Activated T-helper 1 cell treated with anti-CD3 and anti-CD28 coated beads, Interleukin-12 subunit alpha, Interleukin-12 subunit beta, Interleukin-2, Interleukin-4 antibody, amounts not matched to agents 30 ng/mL and 10 ng/mL and 1 ng/mL, durations not matched to agents 14 hours and 24 hours and 36 hours (primary cell): ENCODE data around the gene CCND2. TPM values are rescaled to one million over a fixed set of nuclear protein-coding genes. Genes with fewer than 3 reads are reported as not detected.

ENCODE experiments used
- DNase-seq: peaks from one replicate; pipeline ENCODE4 v3.0.0; 2021; ENCODE audit warnings: low spot score
- H3K27ac Mint-ChIP-seq: one replicate; pipeline ENCODE4 v1.8.0; 2021; ENCODE audit warnings: mild to moderate bottlenecking, mixed read lengths
- H3K27me3 Mint-ChIP-seq: one replicate; pipeline ENCODE4 v1.8.0; 2022; ENCODE audit warnings: mild to moderate bottlenecking, moderate library complexity, mixed read lengths; ENCODE audit not compliant: insufficient read depth
- H3K36me3 Mint-ChIP-seq: one replicate; pipeline ENCODE4 v1.8.0; 2021; ENCODE audit warnings: low read depth, mixed read lengths
- H3K4me1 Mint-ChIP-seq: one replicate; pipeline ENCODE4 v1.8.0; 2021; ENCODE audit warnings: low read depth, mixed read lengths
- H3K4me3 Mint-ChIP-seq: one replicate; pipeline ENCODE4 v1.8.0; 2021; ENCODE audit warnings: mild to moderate bottlenecking, moderate library complexity, mixed read lengths
- H3K9me3 Mint-ChIP-seq: one replicate; pipeline ENCODE4 v1.8.0; 2021; ENCODE audit warnings: mixed read lengths
- intact Hi-C: fragments of 100-400 bp; cut with micrococcal nuclease; formaldehyde crosslinking; loops from one replicate; pipeline ENCODE4 v1.15.1; 2024
- total RNA-seq: library from RNA; stranded (reverse); gene quantifications from 2 replicates; pipeline ENCODE4 v1.2.3, GENCODE V29; 2022

Gene CCND2
- total RNA-seq, 1 donor from 2014 or later = 549 TPM

GRCh38 chr12:4282892-4283511 lies 9.4 kb downstream of the CCND2 start:
- intact Hi-C loops = no loop called here
- Mint-ChIP-seq H3K4me1 (peaks cover 92% of the 10 kb centered on the region), H3K27me3 (no peaks in the 10 kb centered on the region), H3K4me3 (peak overlapping the region; percentile 42), H3K9me3 (no peaks in the 10 kb centered on the region), H3K36me3 (peaks cover 87% of the 10 kb centered on the region), H3K27ac (peak overlapping the region; percentile 34)
- DNase-seq = no peak

- Mint-ChIP-seq H3K36me3 (peaks cover 87% of the 10 kb centered on the region), H3K4me1 (peaks cover 92% of the 10 kb centered on the region), H3K9me3 (no peaks in the 10 kb centered on the region), H3K4me3 (peak overlapping the region; percentile 42), H3K27ac (peak overlapping the region; percentile 74), H3K27me3 (no peaks in the 10 kb centered on the region)
- intact Hi-C loops = no loop called here
- no peak for DNase-seq
These were observed 10.1 kb downstream of the CCND2 start for GRCh38 chr12:4283512-4284255.

DNA sequence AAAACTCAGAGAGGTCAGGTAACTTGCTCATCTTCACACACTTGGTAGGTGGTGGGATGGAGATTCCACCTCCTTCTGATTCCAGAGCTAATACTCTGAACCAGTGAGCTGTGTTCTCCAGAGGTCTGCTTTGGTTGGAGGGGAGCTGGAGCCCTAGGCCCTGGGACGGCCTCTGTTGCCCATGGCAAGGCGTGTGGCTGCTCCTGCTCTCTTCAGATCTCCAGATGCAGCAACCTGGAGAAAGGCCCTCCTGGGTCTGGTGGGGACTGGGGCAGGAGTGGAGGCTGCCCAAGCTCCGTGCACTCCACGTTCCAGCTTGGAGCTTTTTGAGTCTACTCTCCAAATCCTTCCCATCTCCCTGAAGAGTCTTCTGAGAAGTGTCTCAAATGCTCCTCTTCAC lies 10.7 kb downstream of the CCND2 start:
- Mint-ChIP-seq H3K4me1 (peaks cover 92% of the 10 kb centered on the region), H3K36me3 (peaks cover 84% of the 10 kb centered on the region), H3K4me3 (no peak overlapping the region), H3K27ac (no peak overlapping the region), H3K27me3 (no peaks in the 10 kb centered on the region), H3K9me3 (no peaks in the 10 kb centered on the region)
- no peak for DNase-seq
- intact Hi-C loops = no loop called here

GRCh38 chr12:4285070-4285469 lies 11.5 kb downstream of the CCND2 start:
- Mint-ChIP-seq H3K27me3 (no peaks in the 10 kb centered on the region), H3K36me3 (peaks cover 79% of the 10 kb centered on the region), H3K27ac (no peak overlapping the region), H3K9me3 (no peaks in the 10 kb centered on the region), H3K4me3 (no peak overlapping the region), H3K4me1 (peaks cover 88% of the 10 kb centered on the region)
- intact Hi-C loops = no loop called here
- no peak for DNase-seq

GRCh38 chr12:4286228-4286627 lies 12.7 kb downstream of the CCND2 start:
- DNase-seq = no peak
- H3K4me3 Mint-ChIP-seq = no peak overlapping the region
- H3K9me3 Mint-ChIP-seq = no peaks in the 10 kb centered on the region
- peak overlapping the region; percentile 46 for H3K27ac Mint-ChIP-seq
- peaks cover 88% of the 10 kb centered on the region for H3K4me1 Mint-ChIP-seq
- no peaks in the 10 kb centered on the region for H3K27me3 Mint-ChIP-seq
- H3K36me3 Mint-ChIP-seq = peaks cover 78% of the 10 kb centered on the region
- intact Hi-C loops = no loop called here

DNA sequence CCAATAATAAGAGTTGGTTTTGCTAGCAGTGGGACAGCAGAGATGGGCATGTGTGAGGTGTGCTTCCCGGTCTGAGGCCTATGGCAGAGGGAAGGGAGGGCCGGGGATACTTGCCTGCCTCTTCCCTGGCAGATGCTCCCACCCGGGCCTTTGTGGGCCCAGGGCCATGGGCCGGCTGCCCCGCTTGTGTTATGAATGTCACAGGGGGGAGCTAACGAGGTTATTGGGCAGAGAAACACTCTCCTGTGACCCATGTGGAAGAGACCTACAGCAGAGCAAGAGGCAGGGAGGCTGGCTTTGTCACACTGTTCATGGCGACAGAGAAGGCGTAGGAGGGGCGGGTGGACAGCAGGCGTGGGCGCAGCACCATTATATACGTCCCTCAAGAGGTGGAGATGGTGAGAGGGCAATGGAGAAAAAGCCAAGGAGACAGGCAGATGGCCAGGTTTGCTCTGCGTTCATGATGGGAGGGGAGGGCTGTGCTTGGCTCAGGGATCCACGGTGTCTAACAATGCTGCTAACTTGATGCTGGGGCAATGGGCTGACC lies 13.3 kb downstream of the CCND2 start:
- Mint-ChIP-seq H3K9me3 (no peaks in the 10 kb centered on the region), H3K27me3 (no peaks in the 10 kb centered on the region), H3K4me3 (no peak overlapping the region), H3K27ac (no peak overlapping the region), H3K36me3 (peaks cover 79% of the 10 kb centered on the region), H3K4me1 (peaks cover 89% of the 10 kb centered on the region)
- no peak for DNase-seq
- intact Hi-C loops = no loop called here

DNA sequence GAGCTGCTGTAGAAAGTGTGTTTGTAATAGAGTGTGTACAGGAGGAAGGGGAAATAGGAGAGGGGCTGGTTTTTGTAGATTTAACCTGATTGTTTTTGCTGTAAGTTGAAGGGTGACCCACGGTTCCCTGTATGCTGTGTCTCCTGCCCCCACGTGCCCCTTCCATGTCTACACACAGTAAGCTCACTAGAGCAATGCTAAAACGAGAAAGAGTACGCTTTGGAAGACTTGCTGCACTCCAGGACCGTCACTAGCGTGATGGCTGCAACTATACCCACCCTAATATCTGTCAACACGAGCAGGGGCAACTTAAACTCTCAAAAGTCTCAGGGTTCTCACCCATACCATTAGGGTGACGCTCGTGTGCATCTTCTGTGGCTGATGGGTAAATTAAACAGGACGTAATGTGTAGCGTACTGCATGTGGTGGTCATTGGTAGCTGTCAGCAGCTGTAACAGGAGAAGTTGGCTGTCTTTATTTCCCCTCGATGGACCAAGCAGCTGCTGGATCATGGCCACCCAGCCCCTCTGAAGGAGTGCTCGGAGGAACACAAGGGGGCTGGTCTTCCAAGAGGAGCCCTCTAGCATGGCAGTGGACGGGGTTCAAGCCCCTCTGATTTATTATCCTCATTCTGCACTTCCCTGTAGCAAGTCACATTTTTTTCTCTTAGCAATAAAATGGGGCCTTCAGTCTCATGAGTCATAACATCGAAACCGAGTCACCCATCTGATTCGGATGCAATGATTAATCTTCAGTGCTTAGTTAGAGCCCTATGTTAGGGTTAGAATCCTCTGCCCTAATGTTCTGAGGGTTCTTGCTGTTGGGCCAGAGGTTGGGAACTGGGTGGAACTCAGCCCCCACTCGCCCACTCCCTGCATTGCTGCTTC lies 14.0 kb downstream of the CCND2 start:
- Mint-ChIP-seq H3K4me3 (peak overlapping the region; percentile 13), H3K4me1 (peaks cover 90% of the 10 kb centered on the region), H3K36me3 (peaks cover 77% of the 10 kb centered on the region), H3K27ac (peak overlapping the region; percentile 73), H3K27me3 (no peaks in the 10 kb centered on the region), H3K9me3 (no peaks in the 10 kb centered on the region)
- no peak for DNase-seq
- intact Hi-C loops = no loop called here

DNA sequence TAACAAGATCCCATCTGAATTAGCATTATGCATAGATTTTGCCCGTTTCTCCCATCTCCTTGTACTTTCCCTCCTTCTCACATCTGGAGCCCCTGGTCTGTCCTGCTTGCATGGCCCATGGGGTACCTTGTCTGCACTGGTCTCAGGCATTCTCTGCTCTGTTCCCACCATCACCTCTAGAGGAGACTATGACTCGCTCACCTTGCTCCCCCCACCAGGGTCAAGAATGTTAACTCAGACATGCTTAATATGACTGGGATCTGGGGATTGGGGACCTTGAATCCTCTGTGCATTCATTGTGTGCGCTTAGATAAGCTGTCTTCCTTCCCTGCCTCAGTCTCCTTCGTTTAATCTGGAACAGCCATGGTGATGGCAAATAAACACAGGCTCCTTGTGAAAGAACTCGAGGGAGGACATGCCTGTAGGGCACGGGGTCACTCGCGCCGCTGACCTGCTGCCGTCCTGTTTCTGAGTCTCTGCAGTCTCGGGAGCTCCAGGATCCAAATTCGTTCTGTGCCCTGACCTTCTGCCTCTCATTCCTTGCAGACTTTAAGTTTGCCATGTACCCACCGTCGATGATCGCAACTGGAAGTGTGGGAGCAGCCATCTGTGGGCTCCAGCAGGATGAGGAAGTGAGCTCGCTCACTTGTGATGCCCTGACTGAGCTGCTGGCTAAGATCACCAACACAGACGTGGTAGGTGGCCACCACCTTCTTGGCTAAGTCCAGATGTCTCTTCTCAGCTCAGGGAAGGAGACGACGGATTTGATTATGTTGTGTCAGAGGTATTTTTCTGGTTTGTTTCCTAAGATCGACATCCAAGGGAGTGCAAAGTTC lies 15.0 kb downstream of the CCND2 start:
- Mint-ChIP-seq H3K4me1 (peaks cover 90% of the 10 kb centered on the region), H3K9me3 (no peaks in the 10 kb centered on the region), H3K27ac (peak overlapping the region; percentile 77), H3K27me3 (no peaks in the 10 kb centered on the region), H3K36me3 (peaks cover 79% of the 10 kb centered on the region), H3K4me3 (no peak overlapping the region)
- intact Hi-C loops = no loop called here
- DNase-seq = no peak

GRCh38 chr12:4289231-4289878 lies 15.8 kb downstream of the CCND2 start:
- H3K27ac Mint-ChIP-seq = no peak overlapping the region
- H3K27me3 Mint-ChIP-seq = no peaks in the 10 kb centered on the region
- H3K4me1 Mint-ChIP-seq = peaks cover 89% of the 10 kb centered on the region
- intact Hi-C loops = no loop called here
- no peak for DNase-seq
- H3K4me3 Mint-ChIP-seq = no peak overlapping the region
- H3K36me3 Mint-ChIP-seq = peaks cover 79% of the 10 kb centered on the region
- no peaks in the 10 kb centered on the region for H3K9me3 Mint-ChIP-seq

- H3K4me3 Mint-ChIP-seq = peak overlapping the region; percentile 47
- H3K36me3 Mint-ChIP-seq = peaks cover 78% of the 10 kb centered on the region
- H3K9me3 Mint-ChIP-seq = no peaks in the 10 kb centered on the region
- H3K4me1 Mint-ChIP-seq = peaks cover 89% of the 10 kb centered on the region
- intact Hi-C loops = no loop called here
- DNase-seq = no peak
- H3K27me3 Mint-ChIP-seq = no peaks in the 10 kb centered on the region
- peak overlapping the region; percentile 35 for H3K27ac Mint-ChIP-seq
These were observed 16.6 kb downstream of the CCND2 start for GRCh38 chr12:4289998-4290790.

GRCh38 chr12:4292341-4293073 lies 18.9 kb downstream of the CCND2 start:
- intact Hi-C loops = loop anchor here (2.0 kb wide), 1 partner anchor 16 kb away; no protein-coding TSS in a partner anchor
- Mint-ChIP-seq H3K27me3 (no peaks in the 10 kb centered on the region), H3K27ac (peak overlapping the region; percentile 51), H3K4me1 (peaks cover 69% of the 10 kb centered on the region), H3K9me3 (no peaks in the 10 kb centered on the region), H3K4me3 (peak overlapping the region; percentile 37), H3K36me3 (peaks cover 68% of the 10 kb centered on the region)
- DNase-seq = no peak
